Measurements from ENCODE around the gene CDK8. TPM values are rescaled to one million over a fixed set of nuclear protein-coding genes. Genes with fewer than 3 reads are reported as not detected.

CDK8 gene
- total and polyA plus RNA-seq, 8 donors: 9.4 to 48.4 (median 13.1) TPM

- 35 to 61% (median 58%) methylated on average over 3 of the region's 3 CpGs for WGBS, 5 donors
- peak in 1 of 2 donors; percentile 18 for DNase-seq
- intact Hi-C loops (cut with DNase I; ENCODE audit: low total_unique reads): no loop called here
Measured at GRCh38 chr13:26348966-26349365, 95.0 kb downstream of the CDK8 start.

GRCh38 chr13:26362261-26362660, 108.3 kb downstream of the CDK8 start:
- H3K4me1 ChIP-seq: no peaks in the 10 kb centered on the region
- H3K27me3 ChIP-seq: no peaks in the 10 kb centered on the region
- TF ChIP-seq POLR2AphosphoS5 (IDR thresholded peaks at IDR 0.05): no peak
- intact Hi-C loops (cut with DNase I; ENCODE audit: low total_unique reads): no loop called here
- DNase-seq: no peak
- H3K4me3 ChIP-seq: no peak overlapping the region
- H3K27ac ChIP-seq: no peak overlapping the region
- WGBS, 5 donors: 98 to 100% (median 100%) methylated on average over 2 of the region's 2 CpGs
- H3K36me3 ChIP-seq: peaks cover 0 to 16% (median 7%) of the 10 kb centered on the region in 4 donors
- no peaks in the 10 kb centered on the region for H3K9me3 ChIP-seq

More at GRCh38 chr13:26348966-26349365, 95.0 kb downstream of the CDK8 start:
- Histone ChIP-seq H3K27me3 (no peaks in the 10 kb centered on the region), H3K36me3 (peaks cover 5 to 25% (median 10%) of the 10 kb centered on the region in 4 donors), H3K4me1 (no peaks in the 10 kb centered on the region), H3K27ac (no peak overlapping the region), H3K9me3 (no peaks in the 10 kb centered on the region), H3K4me3 (no peak overlapping the region)
- TF ChIP-seq POLR2AphosphoS5 (IDR thresholded peaks at IDR 0.05): no peak
- TF ChIP-seq EP300 (IDR thresholded peaks at IDR 0.05): no peak
- no peak for TF ChIP-seq CTCF (IDR thresholded peaks at IDR 0.05)
- no peak for TF ChIP-seq POLR2A (IDR thresholded peaks at IDR 0.05)

GRCh38 chr13:26370553-26370952, 116.6 kb downstream of the CDK8 start:
- Histone ChIP-seq H3K9me3 (no peaks in the 10 kb centered on the region), H3K4me1 (peaks cover 0 to 6% (median 1%) of the 10 kb centered on the region in 4 donors), H3K27me3 (no peaks in the 10 kb centered on the region), H3K27ac (no peak overlapping the region), H3K4me3 (no peak overlapping the region), H3K36me3 (no peaks in the 10 kb centered on the region)
- intact Hi-C loops (cut with DNase I; ENCODE audit: low total_unique reads): no loop called here
- DNase-seq: peak in 1 of 2 donors; percentile 9
- WGBS, 5 donors: 21 to 44% (median 33%) methylated on average over 2 of the region's 2 CpGs
- TF ChIP-seq CTCF (IDR thresholded peaks at IDR 0.05) (no peak), POLR2AphosphoS5 (IDR thresholded peaks at IDR 0.05) (no peak), POLR2A (IDR thresholded peaks at IDR 0.05) (no peak), EP300 (IDR thresholded peaks at IDR 0.05) (no peak)

GRCh38 chr13:26372747-26373146, 118.8 kb downstream of the CDK8 start:
- DNase-seq: peak in 1 of 2 donors; percentile 9
- H3K27me3 ChIP-seq: no peaks in the 10 kb centered on the region
- WGBS, 5 donors: 88 to 96% (median 93%) methylated on average over 2 of the region's 2 CpGs
- TF ChIP-seq POLR2A (IDR thresholded peaks at IDR 0.05) (no peak), EP300 (IDR thresholded peaks at IDR 0.05) (no peak), CTCF (IDR thresholded peaks at IDR 0.05) (no peak), POLR2AphosphoS5 (IDR thresholded peaks at IDR 0.05) (no peak)
- intact Hi-C loops (cut with DNase I; ENCODE audit: low total_unique reads): no loop called here
- H3K4me1 ChIP-seq: peaks cover 0 to 6% (median 1%) of the 10 kb centered on the region in 4 donors
- no peak overlapping the region for H3K27ac ChIP-seq
- H3K4me3 ChIP-seq: no peak overlapping the region
- no peaks in the 10 kb centered on the region for H3K36me3 ChIP-seq
- H3K9me3 ChIP-seq: no peaks in the 10 kb centered on the region

GRCh38 chr13:26376430-26376829, 122.5 kb downstream of the CDK8 start:
- H3K4me1 ChIP-seq: peaks cover 0 to 6% (median 2%) of the 10 kb centered on the region in 4 donors
- no peak overlapping the region for H3K4me3 ChIP-seq
- no peak for DNase-seq
- H3K36me3 ChIP-seq: no peaks in the 10 kb centered on the region
- no peak overlapping the region for H3K27ac ChIP-seq
- no peaks in the 10 kb centered on the region for H3K27me3 ChIP-seq
- intact Hi-C loops (cut with DNase I; ENCODE audit: low total_unique reads): no loop called here
- H3K9me3 ChIP-seq: no peaks in the 10 kb centered on the region
- TF ChIP-seq POLR2A (IDR thresholded peaks at IDR 0.05) (no peak), EP300 (IDR thresholded peaks at IDR 0.05) (no peak), POLR2AphosphoS5 (IDR thresholded peaks at IDR 0.05) (no peak), CTCF (IDR thresholded peaks at IDR 0.05) (no peak)
